Measurements from ENCODE around the gene TTC7B.

DNA sequence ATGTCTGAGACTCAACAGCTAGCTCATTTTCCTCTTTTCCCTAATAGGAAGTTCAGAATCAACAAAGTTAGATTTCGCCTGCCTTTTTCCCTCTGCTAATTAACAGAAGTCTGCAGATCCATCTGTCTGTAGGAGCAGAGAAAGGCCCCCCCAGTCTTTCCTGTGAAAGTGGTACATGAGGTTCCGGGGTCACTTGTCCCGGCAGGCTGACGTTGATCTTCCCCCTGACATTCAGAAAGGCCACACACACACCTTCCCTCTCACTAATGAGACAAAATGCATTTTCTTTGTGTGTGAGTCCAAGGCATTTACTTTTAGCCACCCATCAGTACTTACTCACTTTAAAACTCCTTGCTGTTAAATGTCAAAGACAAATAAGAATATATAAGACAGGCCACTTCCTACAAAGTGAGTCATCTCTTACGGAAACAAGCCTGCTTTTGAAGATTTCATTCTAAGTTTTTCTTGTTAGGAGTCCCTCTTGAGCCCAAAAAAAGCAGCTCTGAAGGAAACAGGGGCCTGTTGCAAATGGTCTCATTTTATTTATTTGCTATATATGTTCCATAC, 138.7 kb downstream of the TTC7B start:
- TF ChIP-seq ZNF274 (IDR thresholded peaks at IDR 0.05; ENCODE audit: low read depth, low read length) (no peak), SUZ12 (IDR thresholded peaks at IDR 0.05; ENCODE audit: extremely low read depth, insufficient read depth, insufficient read length) (no peak), YY1 (IDR thresholded peaks at IDR 0.05; ENCODE audit: insufficient read depth, insufficient read length) (no peak)

Data from NT2/D1 (cell line).